Neuron (in vitro differentiated cells): ENCODE measurements around the gene CHST11.

Experiments
- H2AFZ ChIP-seq: one replicate; pipeline ENCODE4 v1.6.1; 2013; ENCODE audit warnings: low read depth, mild to moderate bottlenecking, inconsistent platforms, low read length, moderate library complexity
- H3K27me3 ChIP-seq: one replicate; pipeline ENCODE4 v1.6.1; 2013; ENCODE audit warnings: low read length; ENCODE audit not compliant: insufficient read depth
- H3K36me3 ChIP-seq: one replicate; pipeline ENCODE4 v1.6.1; 2013; ENCODE audit warnings: low read length; ENCODE audit not compliant: insufficient read depth
- H3K4me1 ChIP-seq: one replicate; pipeline ENCODE4 v1.6.1; 2013; ENCODE audit warnings: low read length; ENCODE audit not compliant: insufficient read depth
- H3K4me3 ChIP-seq: 2 replicates; pipeline ENCODE4 v1.5.1; 2013; ENCODE audit warnings: mild to moderate bottlenecking, low read length, moderate library complexity
- H3K9me3 ChIP-seq: one replicate; pipeline ENCODE4 v1.6.1; 2013; ENCODE audit warnings: low read length

The CHST11 gene

GRCh38 chr12:104729610-104730446 lies 273.1 kb downstream of the CHST11 start:
- Histone ChIP-seq H2AFZ (no peak overlapping the region), H3K27me3 (no peaks in the 10 kb centered on the region), H3K4me1 (peaks cover 2% of the 10 kb centered on the region), H3K36me3 (no peaks in the 10 kb centered on the region), H3K4me3 (no peak overlapping the region), H3K9me3 (no peaks in the 10 kb centered on the region)

DNA sequence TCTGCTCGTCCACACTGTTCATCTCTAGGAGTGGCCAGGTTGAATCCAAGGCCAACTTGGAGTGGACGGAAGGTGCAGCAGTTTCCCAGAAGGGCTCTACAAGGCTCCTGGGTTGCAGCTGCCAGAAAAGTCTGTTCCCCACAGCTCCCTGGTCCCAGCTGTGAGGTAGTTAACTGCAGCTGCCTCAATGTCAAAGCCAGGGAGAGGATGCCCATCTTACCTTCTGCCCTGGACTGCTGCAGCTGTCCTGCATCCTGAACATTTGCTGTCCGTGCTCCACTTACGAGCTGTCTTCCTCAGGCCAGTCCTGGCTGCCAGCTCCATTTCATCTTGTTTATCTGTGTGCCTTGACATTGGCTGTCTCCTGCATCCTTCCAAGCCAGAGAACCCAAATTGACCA lies 274.0 kb downstream of the CHST11 start:
- no peaks in the 10 kb centered on the region for H3K4me1 ChIP-seq
- H3K4me3 ChIP-seq: no peak overlapping the region
- no peak overlapping the region for H2AFZ ChIP-seq
- H3K27me3 ChIP-seq: no peaks in the 10 kb centered on the region
- H3K36me3 ChIP-seq: no peaks in the 10 kb centered on the region
- no peaks in the 10 kb centered on the region for H3K9me3 ChIP-seq

GRCh38 chr12:104733717-104734175 lies 277.0 kb downstream of the CHST11 start:
- Histone ChIP-seq H3K27me3 (no peaks in the 10 kb centered on the region), H3K4me3 (no peak overlapping the region), H3K4me1 (peaks cover 11% of the 10 kb centered on the region), H3K36me3 (no peaks in the 10 kb centered on the region), H3K9me3 (no peaks in the 10 kb centered on the region), H2AFZ (no peak overlapping the region)

GRCh38 chr12:104734541-104735095 lies 277.9 kb downstream of the CHST11 start:
- Histone ChIP-seq H3K9me3 (no peaks in the 10 kb centered on the region), H3K4me3 (no peak overlapping the region), H3K27me3 (no peaks in the 10 kb centered on the region), H3K36me3 (no peaks in the 10 kb centered on the region), H3K4me1 (peaks cover 11% of the 10 kb centered on the region), H2AFZ (no peak overlapping the region)

DNA sequence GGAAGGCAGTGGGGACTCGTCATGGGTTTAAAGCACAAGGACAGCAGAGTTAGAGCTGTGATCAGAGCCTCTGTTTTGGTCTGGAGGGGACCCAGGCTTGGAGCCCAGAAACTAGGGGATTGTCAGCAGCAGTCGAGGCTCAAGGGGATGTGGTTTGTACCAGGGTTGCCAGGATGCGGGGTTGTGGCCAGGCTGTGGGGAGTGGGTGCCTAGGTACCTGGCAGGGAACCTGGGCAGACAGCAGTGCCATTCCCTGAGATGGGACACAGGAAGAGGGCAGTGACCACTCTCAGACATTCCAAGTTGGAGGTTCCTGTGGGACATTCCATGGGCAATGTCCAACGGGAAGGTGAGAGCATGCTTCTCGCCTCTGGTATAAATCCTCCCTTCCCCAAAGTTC lies 279.1 kb downstream of the CHST11 start:
- Histone ChIP-seq H3K9me3 (no peaks in the 10 kb centered on the region), H3K4me1 (peaks cover 11% of the 10 kb centered on the region), H2AFZ (no peak overlapping the region), H3K4me3 (no peak overlapping the region), H3K36me3 (no peaks in the 10 kb centered on the region), H3K27me3 (no peaks in the 10 kb centered on the region)

GRCh38 chr12:104736307-104736706 lies 279.6 kb downstream of the CHST11 start:
- H3K9me3 ChIP-seq: no peaks in the 10 kb centered on the region
- peaks cover 11% of the 10 kb centered on the region for H3K4me1 ChIP-seq
- H3K4me3 ChIP-seq: no peak overlapping the region
- no peak overlapping the region for H2AFZ ChIP-seq
- H3K36me3 ChIP-seq: no peaks in the 10 kb centered on the region
- no peaks in the 10 kb centered on the region for H3K27me3 ChIP-seq

- no peaks in the 10 kb centered on the region for H3K36me3 ChIP-seq
Measured at GRCh38 chr12:104737113-104737512, 280.4 kb downstream of the CHST11 start.

GRCh38 chr12:104737791-104738301 lies 281.1 kb downstream of the CHST11 start:
- Histone ChIP-seq H3K4me3 (no peak overlapping the region), H3K27me3 (no peaks in the 10 kb centered on the region), H3K9me3 (no peaks in the 10 kb centered on the region), H3K36me3 (no peaks in the 10 kb centered on the region), H2AFZ (no peak overlapping the region), H3K4me1 (peaks cover 15% of the 10 kb centered on the region)

More at GRCh38 chr12:104737113-104737512, 280.4 kb downstream of the CHST11 start:
- Histone ChIP-seq H3K4me3 (no peak overlapping the region), H3K9me3 (no peaks in the 10 kb centered on the region), H3K4me1 (peaks cover 11% of the 10 kb centered on the region), H3K27me3 (no peaks in the 10 kb centered on the region), H2AFZ (no peak overlapping the region)

DNA sequence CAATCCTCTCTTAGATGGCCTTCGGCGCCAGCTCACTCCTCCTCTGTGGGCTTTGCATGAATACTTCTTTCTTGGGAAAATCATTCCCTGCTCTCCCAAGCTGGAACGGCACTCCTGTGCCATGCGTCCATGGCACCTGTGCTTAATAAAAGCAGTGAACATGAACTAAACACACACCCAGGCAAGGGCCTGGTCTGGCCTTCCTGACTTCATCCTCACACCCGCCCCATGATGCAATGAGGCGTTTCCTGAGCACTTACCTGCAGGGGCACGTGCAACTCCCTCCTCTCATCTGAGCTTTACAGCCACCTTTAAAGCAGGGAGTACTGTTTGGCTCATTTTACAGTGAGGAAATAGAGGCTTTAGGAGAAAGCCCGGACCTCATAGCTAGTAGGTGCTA lies 281.6 kb downstream of the CHST11 start:
- Histone ChIP-seq H3K4me1 (peaks cover 15% of the 10 kb centered on the region), H2AFZ (no peak overlapping the region), H3K27me3 (no peaks in the 10 kb centered on the region), H3K4me3 (no peak overlapping the region), H3K36me3 (no peaks in the 10 kb centered on the region), H3K9me3 (no peaks in the 10 kb centered on the region)

DNA sequence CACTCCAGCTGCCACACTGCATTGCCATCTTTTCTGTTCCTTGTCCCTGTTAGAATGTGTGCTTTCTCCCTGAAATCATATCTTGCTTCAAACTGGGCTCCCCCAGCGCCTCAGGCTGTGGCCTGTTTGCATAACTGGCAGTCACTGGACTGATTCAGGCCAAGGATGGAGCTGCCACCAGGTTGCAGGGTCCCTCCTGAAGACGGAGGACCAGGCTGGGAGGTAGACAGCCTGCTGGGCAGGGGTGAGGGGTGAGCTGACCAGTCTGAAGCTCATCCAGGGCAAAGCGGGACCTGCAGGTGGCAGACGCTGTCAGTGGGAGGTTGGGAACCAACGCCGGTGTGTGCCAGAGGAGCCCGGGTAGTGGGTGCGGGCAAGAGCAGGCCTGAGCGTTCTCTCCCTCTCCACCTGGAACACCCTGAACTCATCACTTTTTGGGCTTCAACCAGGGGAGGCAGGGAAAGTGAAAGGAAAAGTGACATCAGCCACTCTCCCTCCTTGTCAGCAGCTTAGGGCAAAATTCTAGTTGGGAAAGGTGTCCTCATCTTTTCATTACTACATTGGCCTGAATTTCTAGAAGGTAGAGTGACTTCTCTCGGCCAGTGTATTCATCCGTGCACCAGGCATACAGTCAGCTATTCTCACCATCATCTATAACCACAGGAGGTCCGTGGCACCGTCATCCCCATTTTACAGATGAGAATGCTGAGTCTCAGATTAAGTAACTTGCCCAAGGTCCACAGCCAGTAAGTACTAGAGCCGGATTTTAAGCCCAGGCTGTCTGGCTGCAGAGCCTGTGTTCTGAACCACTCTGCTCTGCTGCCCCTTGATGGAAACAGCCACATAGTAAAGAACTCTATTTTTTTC lies 282.3 kb downstream of the CHST11 start:
- Histone ChIP-seq H2AFZ (no peak overlapping the region), H3K4me3 (no peak overlapping the region), H3K9me3 (no peaks in the 10 kb centered on the region), H3K4me1 (peaks cover 15% of the 10 kb centered on the region), H3K27me3 (no peaks in the 10 kb centered on the region), H3K36me3 (no peaks in the 10 kb centered on the region)

- H3K4me3 ChIP-seq: no peak overlapping the region
- H3K27me3 ChIP-seq: no peaks in the 10 kb centered on the region
- H3K4me1 ChIP-seq: peaks cover 15% of the 10 kb centered on the region
- H3K36me3 ChIP-seq: no peaks in the 10 kb centered on the region
- H2AFZ ChIP-seq: no peak overlapping the region
- no peaks in the 10 kb centered on the region for H3K9me3 ChIP-seq
Measured at GRCh38 chr12:104740668-104741067, 283.9 kb downstream of the CHST11 start.

DNA sequence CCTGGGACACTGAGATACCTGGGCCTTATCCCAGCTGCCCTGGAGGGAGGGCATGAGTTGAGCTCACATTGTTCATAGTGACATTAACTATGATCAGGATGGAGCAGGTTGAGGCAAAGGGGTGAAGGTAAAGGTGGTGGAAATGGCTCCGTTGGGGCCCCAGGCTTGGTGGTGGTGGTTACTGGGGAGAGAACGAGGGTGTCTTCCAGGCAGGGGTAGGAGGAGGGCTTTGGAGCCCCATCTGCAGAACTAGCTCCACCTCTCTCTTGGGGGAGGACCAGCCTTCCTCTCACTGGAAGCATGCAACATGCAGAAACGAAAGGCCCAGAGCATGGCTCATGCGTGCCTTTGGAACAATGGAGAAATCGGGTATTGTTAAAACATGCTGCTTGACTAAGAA lies 284.3 kb downstream of the CHST11 start:
- no peak overlapping the region for H2AFZ ChIP-seq
- no peak overlapping the region for H3K4me3 ChIP-seq
- H3K9me3 ChIP-seq: no peaks in the 10 kb centered on the region
- peaks cover 15% of the 10 kb centered on the region for H3K4me1 ChIP-seq
- no peaks in the 10 kb centered on the region for H3K36me3 ChIP-seq
- H3K27me3 ChIP-seq: no peaks in the 10 kb centered on the region
